ENCODE data around the gene VSTM2L. TPM values are rescaled to one million over a fixed set of nuclear protein-coding genes. Genes with fewer than 3 reads are reported as not detected.

The VSTM2L gene
- total and polyA plus RNA-seq, 9 of the 15 experiments (the other 6 are each of a cell fraction or from before 2014, with no cell fraction given), result not detected

DNA sequence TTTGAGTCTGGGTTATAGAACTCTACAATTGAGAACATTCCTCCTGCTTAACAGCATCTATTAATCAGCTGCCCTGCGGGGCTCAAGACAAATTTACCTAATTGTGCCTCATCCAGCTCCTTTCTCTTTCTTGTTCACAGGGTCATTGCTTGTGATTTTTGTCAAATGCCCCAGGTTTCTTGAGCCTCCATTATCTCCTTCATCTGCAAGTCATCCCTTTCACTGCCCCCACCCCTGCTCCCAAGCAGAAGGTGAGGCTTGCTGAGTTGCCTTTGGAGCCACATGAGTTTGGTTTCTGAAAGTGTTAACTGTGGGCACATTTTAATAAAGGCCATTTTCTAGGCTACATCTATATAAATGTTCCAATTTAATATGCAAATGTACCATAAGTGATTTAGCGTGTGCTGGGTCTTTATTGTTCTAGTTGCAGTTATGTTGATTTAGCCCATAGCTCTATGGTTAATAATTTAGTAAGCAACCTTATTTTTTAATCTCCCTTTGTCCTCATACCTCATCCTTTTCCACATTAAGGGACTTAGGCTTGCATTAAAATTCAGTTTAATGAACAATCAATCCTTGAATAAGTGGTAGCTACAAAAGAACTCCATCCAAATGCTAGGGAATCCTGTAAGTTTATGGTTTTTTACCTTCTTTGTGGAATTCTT is 56.1 kb downstream of the VSTM2L start:
- H4K20me1 ChIP-seq (replicated peaks; ENCODE audit: control insufficient read depth, insufficient read depth, low read length), result no peaks in the 10 kb centered on the region
- no peak overlapping the region for H3K4me3 ChIP-seq
- no peaks in the 10 kb centered on the region for H3K79me2 ChIP-seq (ENCODE audit: control insufficient read depth, insufficient read depth, low read length)
- peaks cover 0 to 9% of the 10 kb centered on the region in 2 experiments; a peak in 2 of 5 replicates for H3K4me1 ChIP-seq (replicated peaks in 1 of 2; ENCODE audit: control insufficient read depth in 2 of 2, insufficient read depth in 2 of 2, low read length in 2 of 2)
- H3K27me3 ChIP-seq (ENCODE audit: control insufficient read depth in 2 of 2, insufficient read depth in 2 of 2, low read length in 2 of 2), result peaks cover 5 to 10% of the 10 kb centered on the region in 2 experiments; a peak in 4 of 5 replicates
- 3% methylated on average over 2 of the region's 2 CpGs for WGBS (ENCODE audit: insufficient coverage, low coverage, missing lambda C conversion rate)
- in situ Hi-C loops (cut with MboI) (no loop called here), intact Hi-C loops (cut with micrococcal nuclease) (no loop called here)
- TF ChIP-seq ZNF766 (CRISPR knock-in tag; conservative IDR thresholded peaks at IDR 0.05) (0 out of 2 replicates have a peak, but pooled peaks have one; percentile 60), RCOR1 (IDR thresholded peaks at IDR 0.05; ENCODE audit: borderline replicate concordance in 1 of 2, low read depth in 2 of 2, low read length in 2 of 2) (peak in 1 of 2 experiments; percentile 75; a peak in 1 of 4 replicates), MAFK (IDR thresholded peaks at IDR 0.05; ENCODE audit: low read length) (peak; percentile 42; the same call in 1 of the 2 replicates), C11orf30 (IDR thresholded peaks at IDR 0.05; ENCODE audit: low read depth) (peak; percentile 79), ZNF23 (CRISPR knock-in tag; IDR thresholded peaks at IDR 0.05) (no peak), NFE2 (IDR thresholded peaks at IDR 0.05; ENCODE audit: low read depth) (peak; percentile 91), ZKSCAN3 (CRISPR knock-in tag; IDR thresholded peaks at IDR 0.05) (no peak), ZNF41 (CRISPR knock-in tag; conservative IDR thresholded peaks at IDR 0.05) (no peak), CTBP1 (IDR thresholded peaks at IDR 0.05; ENCODE audit: borderline replicate concordance) (peak; percentile 55; the same call in 1 of the 2 replicates), MAZ (CRISPR knock-in tag; conservative IDR thresholded peaks at IDR 0.05 in 1 of 2, IDR thresholded peaks at IDR 0.05 in 1 of 2) (peak in 1 of 2 experiments; percentile 76; a peak in 2 of 4 replicates), ARID1B (IDR thresholded peaks at IDR 0.05) (peak; percentile 40; the same call in 1 of the 2 replicates), ZNF316 (IDR thresholded peaks at IDR 0.05) (peak; percentile 75), MAFG (tag; conservative IDR thresholded peaks at IDR 0.05) (peak; percentile 75), HDAC8 (tag; IDR thresholded peaks at IDR 0.05) (no peak), SMARCA4 (IDR thresholded peaks at IDR 0.05) (peak; percentile 34; the same call in 1 of the 2 replicates), SAFB (IDR thresholded peaks at IDR 0.05; ENCODE audit: borderline replicate concordance, low read depth, low read length) (no peak), DPF2 (IDR thresholded peaks at IDR 0.05) (peak; percentile 69; the same call in 1 of the 2 replicates), MAFF (IDR thresholded peaks at IDR 0.05; ENCODE audit: low read length) (peak; percentile 65)
- TF ChIP-seq, protein P1, sequence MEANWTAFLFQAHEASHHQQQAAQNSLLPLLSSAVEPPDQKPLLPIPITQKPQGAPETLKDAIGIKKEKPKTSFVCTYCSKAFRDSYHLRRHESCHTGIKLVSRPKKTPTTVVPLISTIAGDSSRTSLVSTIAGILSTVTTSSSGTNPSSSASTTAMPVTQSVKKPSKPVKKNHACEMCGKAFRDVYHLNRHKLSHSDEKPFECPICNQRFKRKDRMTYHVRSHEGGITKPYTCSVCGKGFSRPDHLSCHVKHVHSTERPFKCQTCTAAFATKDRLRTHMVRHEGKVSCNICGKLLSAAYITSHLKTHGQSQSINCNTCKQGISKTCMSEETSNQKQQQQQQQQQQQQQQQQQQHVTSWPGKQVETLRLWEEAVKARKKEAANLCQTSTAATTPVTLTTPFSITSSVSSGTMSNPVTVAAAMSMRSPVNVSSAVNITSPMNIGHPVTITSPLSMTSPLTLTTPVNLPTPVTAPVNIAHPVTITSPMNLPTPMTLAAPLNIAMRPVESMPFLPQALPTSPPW (CRISPR knock-in tag; IDR thresholded peaks at IDR 0.05), result peak; percentile 38; the same call in 1 of the 2 replicates
- H3K4me2 ChIP-seq (ENCODE audit: insufficient read depth, low read length), result no peak overlapping the region
- ChIA-PET POLR2A (interaction anchor here (0.6 to 1.7 kb wide), 4 partner anchors 14 to 265 kb away, joined by 3 to 6 read pairs (median 4); no protein-coding TSS in a partner anchor), CTCF (ENCODE audit: low intra/inter-chr PET ratio) (no interaction called here)
- H3K9me3 ChIP-seq (replicated peaks; ENCODE audit: control insufficient read depth, insufficient read depth, low read depth, low read length), result no peaks in the 10 kb centered on the region
- H2AFZ ChIP-seq (ENCODE audit: low read depth, low read length), result peak overlapping the region; percentile 20; the same call in 1 of the 2 replicates
- DNase-seq (ENCODE audit: extremely low read depth in 1 of 4, low spot score in 3 of 4) (peak in 2 of 4 experiments; percentile 55 to 57), ATAC-seq (peak; percentile 78), FAIRE-seq (peak; percentile 40)
- BruUV-seq (replicated peaks), result no TSS peak
- H3K9ac ChIP-seq (ENCODE audit: insufficient read depth in 1 of 2, low read depth in 2 of 2, low read length in 2 of 2), result no peak overlapping the region
- no peaks in the 10 kb centered on the region for H3K9me1 ChIP-seq (ENCODE audit: control insufficient read depth, insufficient read depth, low read length)
- H3K36me3 ChIP-seq (ENCODE audit: control insufficient read depth, insufficient read depth, low read length), result no peaks in the 10 kb centered on the region
- no peak overlapping the region for H3K27ac ChIP-seq (ENCODE audit: extremely low read depth, low read depth, low read length)

All from K562 (cell line).